ENCODE data around the gene STT3B.
"Not testable (repeated sequence)": the region's sequence is repeated elsewhere in the genome, so short reads cannot be mapped to it uniquely, and the experiment has no call there.

STT3B gene

DNA sequence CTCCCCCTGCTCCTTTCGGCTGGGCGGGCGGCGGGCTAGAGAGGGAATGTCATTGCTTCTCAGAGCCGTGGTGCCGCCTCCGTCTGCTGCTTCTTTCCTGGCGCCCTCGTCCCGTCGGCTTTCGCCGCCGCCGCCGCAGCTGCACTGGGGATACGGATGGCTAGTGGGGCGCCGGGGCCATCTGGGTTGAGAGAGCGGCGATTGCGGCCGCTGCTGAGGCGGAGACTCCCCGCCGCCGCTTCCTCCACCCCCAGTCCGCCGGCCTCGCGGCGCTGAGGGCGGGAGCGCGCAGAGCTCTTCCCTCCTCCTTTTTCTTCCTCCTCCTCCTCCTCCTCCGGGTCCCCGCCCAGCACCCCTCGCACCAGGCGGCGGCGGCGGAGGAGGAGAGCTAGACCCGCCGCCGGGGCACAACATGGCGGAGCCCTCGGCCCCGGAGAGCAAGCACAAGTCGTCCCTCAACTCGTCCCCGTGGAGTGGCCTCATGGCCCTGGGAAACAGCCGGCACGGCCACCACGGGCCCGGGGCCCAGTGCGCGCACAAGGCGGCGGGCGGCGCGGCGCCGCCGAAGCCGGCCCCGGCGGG, at the start of gene STT3B:
Gene STT3B, plus strand, starts transcription at position 339 of the 582 bp plus-strand sequence. Its CDS starts 74 bp downstream, at position 413.
- peak; percentile 85 for DNase-seq (ENCODE audit: low spot score)

- DNase-seq (ENCODE audit: low spot score), result no peak
Observed at GRCh38 chr3:31483776-31484175, 48.9 kb upstream of the STT3B start.

DNA sequence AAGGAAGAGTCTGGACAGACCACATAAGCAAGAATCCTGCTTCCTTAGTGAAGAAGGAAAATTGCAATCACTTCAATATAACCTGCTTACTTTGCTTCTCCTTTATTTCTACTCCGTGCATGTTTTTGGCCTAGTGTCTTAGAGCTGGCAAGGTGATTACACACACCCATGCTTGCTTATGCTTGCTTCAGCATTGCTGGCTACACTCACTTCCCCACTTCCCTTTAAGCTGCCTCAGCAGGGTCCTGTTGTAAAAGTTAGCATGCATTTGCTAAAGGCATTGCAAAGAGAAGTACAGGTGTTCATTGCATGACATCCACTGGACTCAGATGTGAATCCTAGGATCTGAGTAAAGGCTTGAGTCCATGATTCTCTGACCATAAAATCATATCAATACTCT, 47.5 kb upstream of the STT3B start:
- no peak for DNase-seq (ENCODE audit: low spot score)

- DNase-seq (ENCODE audit: low spot score), result peak; percentile 66
Observed at GRCh38 chr3:31486865-31487533, 45.7 kb upstream of the STT3B start.

DNA sequence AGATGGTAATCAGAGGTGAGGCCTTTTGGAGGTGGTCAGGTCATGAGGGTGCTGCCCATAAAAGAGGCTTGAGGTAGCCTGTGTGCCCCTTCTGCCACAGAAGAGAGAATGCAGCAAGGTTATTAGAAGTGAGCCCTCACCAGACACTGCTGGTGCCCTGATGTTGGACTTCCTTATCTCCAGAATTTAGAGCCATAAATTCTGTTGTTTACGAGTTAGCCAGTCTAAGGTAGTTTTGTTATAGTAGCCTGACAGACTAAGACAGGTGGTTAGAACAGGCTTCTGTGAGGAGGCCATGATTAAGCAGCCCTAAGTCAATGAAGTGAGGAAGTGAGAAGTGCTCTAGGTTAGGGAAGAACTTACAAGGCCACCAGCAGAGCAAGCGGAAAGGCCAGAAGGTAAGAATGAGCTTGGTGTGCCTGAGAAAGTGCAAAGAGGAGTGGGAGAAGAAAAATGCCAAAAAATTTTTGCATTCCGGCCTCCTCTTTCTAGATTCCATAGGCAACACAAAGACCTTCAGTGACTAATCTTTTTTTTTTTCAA, 44.2 kb upstream of the STT3B start:
- no peak for DNase-seq (ENCODE audit: low spot score)

GRCh38 chr3:31490502-31490901, 42.2 kb upstream of the STT3B start:
- no peak for DNase-seq (ENCODE audit: low spot score)

DNA sequence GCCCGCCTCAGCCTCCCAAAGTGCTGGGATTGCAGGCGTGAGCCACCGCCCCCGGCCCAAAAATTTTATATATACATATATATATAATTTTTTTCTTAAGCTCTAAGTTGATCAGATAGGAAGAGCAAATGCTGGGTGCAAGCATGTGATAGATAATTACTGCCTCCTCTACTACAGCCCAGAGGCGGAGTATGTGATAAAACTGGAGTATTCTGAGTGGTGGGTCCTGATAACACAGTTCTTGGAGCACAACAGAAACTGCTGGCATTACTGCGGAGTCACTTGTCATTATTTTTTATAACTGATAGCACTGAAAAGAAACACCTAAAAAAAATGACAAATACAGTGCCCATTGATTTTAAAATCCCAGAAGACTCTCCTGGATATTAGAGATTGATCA, 41.1 kb upstream of the STT3B start:
- no peak for DNase-seq (ENCODE audit: low spot score)

DNA sequence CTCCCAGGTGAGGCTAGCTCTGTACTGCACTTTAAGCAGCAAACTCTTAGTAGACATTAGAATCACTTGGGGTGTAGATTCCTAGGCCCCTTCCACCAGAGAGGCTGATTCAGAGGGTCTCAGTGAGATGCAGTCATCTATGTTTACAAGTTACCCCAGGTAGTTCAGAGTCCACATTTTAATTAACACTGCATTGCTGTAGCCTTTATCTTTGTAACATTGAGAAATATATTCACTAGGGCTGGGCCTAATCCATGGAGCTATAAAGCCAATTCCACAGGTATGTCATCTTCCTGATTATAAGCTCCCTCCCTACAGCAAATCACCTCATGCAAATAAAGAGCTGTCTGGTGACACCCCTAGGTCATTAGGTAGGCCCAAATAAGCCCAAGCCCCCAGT, 39.6 kb upstream of the STT3B start:
- DNase-seq (ENCODE audit: low spot score), result no peak

GRCh38 chr3:31495971-31496665, 36.6 kb upstream of the STT3B start:
- DNase-seq (ENCODE audit: low spot score), result no peak

GRCh38 chr3:31498791-31499190, 33.9 kb upstream of the STT3B start:
- no peak for DNase-seq (ENCODE audit: low spot score)

GRCh38 chr3:31499281-31499680, 33.4 kb upstream of the STT3B start:
- no peak for DNase-seq (ENCODE audit: low spot score)

DNA sequence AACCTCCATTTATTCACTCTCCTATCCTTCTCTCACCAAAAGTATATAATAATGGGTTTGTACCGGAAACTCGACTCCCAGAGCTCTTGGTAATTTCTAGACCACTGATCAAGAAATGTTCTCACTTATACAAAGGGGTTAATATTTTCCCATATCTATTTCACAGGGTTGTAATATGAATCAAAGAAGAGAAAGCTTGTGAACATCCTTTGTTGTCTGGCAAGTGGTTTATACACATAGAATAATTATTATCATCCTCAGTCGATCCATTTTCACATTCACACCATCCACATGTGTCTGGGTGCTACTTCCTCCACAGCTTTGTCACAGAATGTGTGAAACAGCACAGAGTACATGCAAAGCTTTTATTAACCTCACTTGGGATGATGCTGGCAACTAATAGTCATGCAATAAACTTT, 29.9 kb upstream of the STT3B start:
- no peak for DNase-seq (ENCODE audit: low spot score)

- DNase-seq (ENCODE audit: low spot score), result no peak
Observed at GRCh38 chr3:31503456-31503855, 29.3 kb upstream of the STT3B start.

GRCh38 chr3:31504230-31504629, 28.5 kb upstream of the STT3B start:
- DNase-seq (ENCODE audit: low spot score), result peak; percentile 39

GRCh38 chr3:31505371-31506048, 27.2 kb upstream of the STT3B start:
- no peak for DNase-seq (ENCODE audit: low spot score)

DNA sequence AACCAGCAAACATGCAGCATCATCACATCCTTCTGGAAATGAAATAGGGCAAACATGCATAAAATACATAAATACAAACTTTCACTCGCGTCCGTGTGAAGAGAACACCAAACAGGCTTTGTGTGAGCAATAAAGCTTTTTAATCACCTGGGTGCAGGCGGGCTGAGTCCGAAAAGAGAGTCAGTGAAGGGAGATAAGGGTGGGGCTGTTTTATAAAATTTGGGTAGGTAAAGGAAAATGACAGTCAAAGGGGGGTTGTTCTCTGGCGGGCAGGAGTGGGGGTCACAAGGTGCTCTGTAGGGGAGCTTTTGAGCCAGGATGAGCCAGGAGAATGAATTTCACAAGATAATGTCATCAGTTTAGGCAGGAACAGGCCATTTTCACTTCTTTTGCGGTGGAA, 26.2 kb upstream of the STT3B start:
- not testable (repeated sequence) for DNase-seq (ENCODE audit: low spot score)

DNA sequence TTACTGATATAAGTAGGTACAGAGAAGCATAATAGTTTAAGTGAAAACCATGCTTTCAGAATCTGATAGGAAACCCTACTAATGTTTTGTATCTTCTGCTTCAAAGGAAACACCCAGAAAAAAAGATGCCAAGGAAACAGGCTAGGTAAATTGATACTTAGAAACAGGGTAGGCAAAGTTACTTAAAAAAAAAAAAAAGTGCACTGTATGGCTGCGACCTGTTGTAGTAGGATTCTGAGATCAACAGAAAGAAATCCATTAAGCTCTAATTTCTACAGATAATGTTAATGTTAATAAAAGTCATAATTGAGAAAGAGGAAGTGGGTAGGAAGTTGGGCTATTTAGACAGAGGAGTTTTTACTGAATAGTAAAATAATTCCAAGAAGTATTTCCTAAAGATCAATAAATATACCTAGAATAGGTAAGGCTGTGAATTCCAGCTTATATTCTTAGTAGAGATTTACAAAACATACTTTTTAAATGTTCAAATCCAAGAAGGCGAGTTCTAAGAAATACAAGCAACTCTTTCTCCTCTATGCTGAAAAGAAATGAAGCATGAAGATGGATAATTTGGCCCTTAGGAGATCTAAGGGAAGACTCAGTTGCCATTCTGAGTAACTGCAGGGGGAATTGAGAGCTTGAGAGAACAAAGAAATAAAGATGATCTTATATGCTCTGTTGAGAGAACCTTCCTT, 24.1 kb upstream of the STT3B start:
- no peak for DNase-seq (ENCODE audit: low spot score)

GRCh38 chr3:31509147-31509728, 23.5 kb upstream of the STT3B start:
- no peak for DNase-seq (ENCODE audit: low spot score)

- no peak for DNase-seq (ENCODE audit: low spot score)
Observed at GRCh38 chr3:31514570-31514969, 18.2 kb upstream of the STT3B start.

- no peak for DNase-seq (ENCODE audit: low spot score)
Observed at GRCh38 chr3:31515486-31516284, 17.0 kb upstream of the STT3B start.

DNA sequence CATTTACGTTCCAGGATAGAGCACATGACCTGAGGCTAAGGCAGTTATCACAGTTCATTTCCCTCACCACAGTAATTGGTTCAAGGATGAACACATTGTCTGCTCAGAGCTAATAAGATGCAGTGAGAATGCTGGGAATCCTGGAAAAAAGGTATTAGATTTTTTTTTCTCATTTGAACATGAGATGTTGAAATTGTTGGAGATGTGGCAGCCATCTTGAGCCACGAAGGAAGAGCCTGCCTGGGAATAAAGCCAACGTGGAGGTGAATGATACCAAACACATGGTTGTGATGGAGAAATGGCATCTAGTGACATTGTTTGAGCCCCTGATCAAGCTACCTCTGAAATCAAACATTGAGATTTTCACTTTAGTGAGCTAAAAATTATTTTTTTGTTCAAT, 16.0 kb upstream of the STT3B start:
- no peak for DNase-seq (ENCODE audit: low spot score)
